ENCODE measurements around the gene SANBR. TPM values are rescaled to one million over a fixed set of nuclear protein-coding genes. Genes with fewer than 3 reads are reported as not detected.

Gene SANBR
- total and polyA plus RNA-seq, 2 of the 4 experiments (the other 2 are of a cell fraction) = 3.3 to 3.8 TPM

- Histone ChIP-seq H3K9me1 (ENCODE audit: insufficient read depth, low read length) (no peaks in the 10 kb centered on the region; the same call in 1 of the 2 replicates), H3K9me3 (ENCODE audit: control insufficient read depth, insufficient read depth, low read length) (no peaks in the 10 kb centered on the region), H2AFZ (replicated peaks; ENCODE audit: low read length, poor library complexity) (peak overlapping the region; percentile 95), H3K56ac (ENCODE audit: extremely low read depth, insufficient read depth, low read length) (peak overlapping the region; percentile 92), H2BK15ac (ENCODE audit: low read depth, low read length) (peak overlapping the region; percentile 90; the same call in 2 of the 3 replicates), H3K79me1 (ENCODE audit: low read depth in 1 of 2, low read length in 2 of 2) (peaks cover 7 to 25% of the 10 kb centered on the region in 2 experiments; a peak in 3 of 4 replicates), H3K4me2 (ENCODE audit: low read depth, low read length) (peak overlapping the region; percentile 83), H3K9ac (ENCODE audit: low read depth, low read length) (peak overlapping the region; percentile 76), H4K91ac (ENCODE audit: insufficient read depth, low read depth, low read length) (peak overlapping the region; percentile 97), H3K14ac (replicated peaks; ENCODE audit: low read depth, low read length) (peak overlapping the region; percentile 87), H3K4me3 (ENCODE audit: insufficient read depth, low read depth, low read length) (peak overlapping the region; percentile 66), H4K8ac (ENCODE audit: low read depth in 2 of 2, low read length in 2 of 2) (peak overlapping the region; percentile 88 to 97), H2BK120ac (ENCODE audit: low read depth, low read length) (peak overlapping the region; percentile 79), H4K5ac (ENCODE audit: low read depth, low read length) (peak overlapping the region; percentile 72), H2AK5ac (ENCODE audit: low read depth, low read length) (peak overlapping the region; percentile 37), H2BK20ac (ENCODE audit: low read depth, low read length) (peak overlapping the region; percentile 45; the same call in 1 of the 2 replicates), H3K27me3 (ENCODE audit: control insufficient read depth, insufficient read depth, low read length) (no peaks in the 10 kb centered on the region), H3K18ac (ENCODE audit: low read depth, low read length) (peak overlapping the region; percentile 83), H2AK9ac (replicated peaks; ENCODE audit: low read depth, low read length, poor library complexity) (peak overlapping the region; percentile 71), H4K20me1 (ENCODE audit: insufficient read depth, low read length) (peaks cover 6% of the 10 kb centered on the region), H3K23ac (ENCODE audit: low read depth, low read length) (peak overlapping the region; percentile 89), H3K27ac (ENCODE audit: insufficient read depth, low read length) (peak overlapping the region; percentile 83), H3K36me3 (ENCODE audit: control insufficient read depth, insufficient read depth, low read length) (peaks cover 4% of the 10 kb centered on the region; the same call in 1 of the 2 replicates), H2BK5ac (ENCODE audit: low read depth, low read length, poor library complexity, severe bottlenecking) (peak overlapping the region; percentile 92), H3K4me1 (ENCODE audit: control insufficient read depth, insufficient read depth, low read length) (no peaks in the 10 kb centered on the region; the same call in 1 of the 2 replicates), H3K4ac (ENCODE audit: low read depth, low read length) (peak overlapping the region; percentile 81)
- ChIA-PET CTCF (interaction anchor here (0.6 kb wide), 1 partner anchor 308 kb away, joined by 4 read pairs; no protein-coding TSS in a partner anchor), POLR2A (ENCODE audit: unreplicated experiment) (no interaction called here)
- dilution Hi-C loops (cut with HindIII; ENCODE audit: low sequenced_read_pairs, unreplicated experiment) = no loop called here
- TF ChIP-seq ELK1 (IDR thresholded peaks at IDR 0.05; ENCODE audit: borderline replicate concordance, low read depth, low read length) (no peak), POLR2A (IDR thresholded peaks at IDR 0.05; ENCODE audit: low read depth, low read length) (no peak; the same call in 1 of the 2 replicates), BHLHE40 (IDR thresholded peaks at IDR 0.05; ENCODE audit: low read depth, low read length) (no peak), MAZ (IDR thresholded peaks at IDR 0.05; ENCODE audit: borderline replicate concordance, low read depth, low read length) (peak; percentile 12; the same call in 1 of the 2 replicates), MXI1 (IDR thresholded peaks at IDR 0.05; ENCODE audit: borderline replicate concordance, low read depth, low read length) (peak; percentile 71; the same call in 1 of the 2 replicates), MAFK (IDR thresholded peaks at IDR 0.05; ENCODE audit: low read depth, low read length) (no peak)
- BruUV-seq (replicated peaks) = no TSS peak
- intact Hi-C loops (cut with micrococcal nuclease) = loop anchor here (2.0 kb wide), 1 partner anchor 134 kb away; no protein-coding TSS in a partner anchor
- 0% methylated on average over 9 of the region's 27 CpGs; no CpG with 5 or more reads in 1 of the 2 experiments for WGBS, 2 experiments (ENCODE audit: extremely low coverage in 2 of 2, insufficient read length in 1 of 2)
- DNase-seq (peak; percentile 71), ATAC-seq (ENCODE audit: low read depth) (peak; percentile 89)
- in situ Hi-C loops (cut with MboI; ENCODE audit: low sequenced_read_pairs) = no loop called here
These were observed 48.6 kb upstream of the SANBR start for GRCh38 chr2:61017003-61017555.
